ENCODE data around the gene ZNF550.
A peak's percentile ranks its signal among the peaks of the same experiment; 100 is the strongest.

Gene ZNF550

DNA sequence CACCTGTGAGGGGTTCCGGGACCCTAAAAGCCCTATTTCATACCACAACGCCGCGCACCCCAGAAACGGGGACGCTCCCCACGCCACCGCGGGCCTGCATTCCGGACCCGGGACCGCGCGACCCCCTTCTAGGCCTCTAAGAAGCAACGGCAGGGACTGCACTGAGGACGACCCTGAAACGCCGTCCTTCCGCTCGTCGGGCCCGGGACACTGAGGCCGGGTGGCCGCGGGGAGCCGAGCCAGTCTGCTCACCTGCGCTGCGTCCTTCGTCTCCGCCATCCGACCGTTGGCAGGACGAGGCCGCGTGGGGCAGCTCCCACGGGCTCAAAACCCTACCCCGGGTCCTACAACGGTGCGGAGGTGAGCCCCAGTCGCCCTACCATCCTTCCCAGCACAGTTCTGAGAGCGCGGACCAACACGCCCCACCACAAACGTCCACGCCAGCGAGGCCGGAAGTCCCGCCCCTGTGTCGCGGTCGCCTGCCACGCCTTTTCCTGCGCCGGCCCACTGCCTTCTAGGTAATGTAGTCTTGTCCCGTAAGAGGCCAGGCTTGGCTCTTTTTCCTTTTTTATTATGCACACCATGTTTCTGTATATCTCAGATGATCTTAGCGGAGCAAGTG, at the start of gene ZNF550:
ZNF550 (minus strand) TSS at position 460 of the 622 bp plus-strand sequence; CDS start at position 279, 181 bp downstream.
- peak; percentile 77 for DNase-seq

- DNase-seq = no peak
Measured at GRCh38 chr19:57606931-57607330, 47.3 kb upstream of the ZNF550 start.

GRCh38 chr19:57599761-57600383, 40.2 kb upstream of the ZNF550 start, which contains the start of gene ZNF530:
Gene ZNF530 (plus strand): TSS chr19:57599885. CDS start chr19:57604346, 4,461 bp downstream.
- DNase-seq = peak; percentile 72

- DNase-seq = no peak
Measured at GRCh38 chr19:57599377-57599760, 39.7 kb upstream of the ZNF550 start.

DNA sequence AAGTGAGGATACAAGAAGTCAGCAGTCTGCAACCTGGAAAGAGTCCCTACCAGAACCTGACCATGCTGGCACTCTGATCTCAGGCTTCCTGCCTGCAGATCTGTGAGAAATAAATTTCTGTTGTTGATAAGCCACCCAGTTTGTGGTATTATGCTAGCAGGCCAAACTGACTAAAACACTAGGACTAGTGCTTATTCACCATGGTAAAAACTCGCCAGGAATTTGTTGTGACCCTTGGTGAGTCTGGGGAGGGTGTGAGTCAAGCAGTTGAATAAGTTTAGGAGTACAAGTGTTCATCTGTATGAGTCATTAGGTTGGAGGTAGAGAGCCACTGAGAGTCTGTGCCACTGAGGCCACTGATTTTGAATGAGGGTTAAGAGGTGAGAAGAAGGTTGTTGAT, 27.9 kb upstream of the ZNF550 start:
- DNase-seq = no peak

DNA sequence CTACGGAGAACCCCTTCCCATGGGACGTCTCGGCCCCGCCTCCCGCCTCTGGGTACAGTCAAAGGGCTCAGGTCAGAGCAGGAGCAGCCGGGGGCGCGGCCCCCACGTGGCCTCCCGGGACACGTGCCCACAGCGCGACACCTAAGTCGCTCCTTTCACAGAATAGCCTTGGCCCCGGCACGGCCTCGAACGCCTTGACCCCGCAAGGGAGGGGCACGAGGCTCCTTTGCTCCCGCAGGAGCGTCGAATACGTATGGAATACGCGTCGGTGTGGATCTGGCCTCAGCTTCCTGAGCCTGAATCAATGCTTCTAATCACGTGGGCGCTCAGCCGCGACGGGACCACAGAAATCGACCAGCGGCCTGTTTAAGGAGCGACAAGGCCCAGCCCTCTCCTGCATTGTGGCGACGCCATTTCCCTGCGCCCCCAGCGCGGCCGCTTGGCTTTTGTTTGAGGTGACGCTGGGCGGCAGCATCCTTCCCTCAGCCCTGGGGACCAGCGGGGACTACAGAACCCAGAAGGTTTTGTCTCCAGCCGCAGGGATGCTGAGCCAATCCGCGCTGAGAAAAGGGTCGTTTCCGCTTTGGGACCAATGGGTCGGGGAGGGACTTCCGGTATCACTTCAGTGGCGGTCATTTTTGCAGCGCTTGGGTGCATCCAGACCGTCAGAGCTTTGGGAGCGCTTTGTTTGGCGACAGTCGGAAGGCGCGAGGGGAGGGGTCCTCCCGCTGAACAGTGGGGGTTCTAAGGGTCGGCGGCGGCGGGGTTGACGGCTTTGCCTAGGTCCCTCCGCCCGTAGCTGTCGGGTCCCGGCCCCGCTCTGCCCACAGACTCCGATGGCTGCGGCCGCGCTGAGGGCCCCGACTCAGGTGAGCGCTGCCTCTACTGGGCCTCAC, 24.1 kb upstream of the ZNF550 start, which contains the start of gene ZIK1:
ZIK1 (plus strand) TSS at position 625 of the 896 bp plus-strand sequence; CDS start at position 837, 212 bp downstream.
- DNase-seq = peak; percentile 88

- no peak for DNase-seq
Measured at GRCh38 chr19:57583104-57583520, 23.4 kb upstream of the ZNF550 start.

DNA sequence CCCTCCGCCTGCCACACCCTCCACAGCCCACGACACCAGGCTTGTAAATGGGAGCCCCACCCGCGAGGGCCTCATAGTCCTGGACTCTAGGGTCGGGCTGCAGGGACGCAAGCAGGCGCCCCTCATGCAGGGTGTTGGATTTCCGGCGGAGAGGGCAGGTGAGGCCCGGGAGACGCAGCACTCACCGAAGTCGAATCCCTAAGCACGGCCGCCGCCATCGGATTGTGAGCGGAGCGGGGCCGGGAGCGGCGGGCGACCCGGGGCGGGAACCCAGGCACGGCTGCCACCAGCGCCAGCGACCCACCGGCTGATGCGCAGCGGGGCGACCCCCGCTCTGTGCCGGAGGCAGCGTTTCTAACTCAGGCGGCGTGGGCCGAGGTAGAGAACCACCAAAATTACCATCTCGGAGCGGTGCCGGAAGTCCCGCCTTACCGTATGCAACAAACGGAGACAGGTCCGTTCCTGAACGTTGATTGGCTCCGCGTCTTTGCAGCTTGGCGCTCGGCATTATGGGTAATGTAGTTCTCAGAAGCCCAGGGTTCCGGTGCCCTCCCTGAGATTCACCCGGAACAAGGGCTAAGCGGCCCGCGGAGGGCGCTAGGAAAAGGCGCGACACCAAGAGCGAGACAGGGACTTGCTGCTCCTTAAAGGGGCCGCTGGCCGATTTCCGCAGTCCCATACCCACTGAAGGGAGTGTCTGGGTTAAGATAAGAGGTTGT, 19.0 kb upstream of the ZNF550 start, which contains the start of gene ZNF416:
ZNF416 (minus strand) TSS at position 425 of the 719 bp plus-strand sequence; CDS start at position 218, 207 bp downstream.
- peak; percentile 94 for DNase-seq

DNA sequence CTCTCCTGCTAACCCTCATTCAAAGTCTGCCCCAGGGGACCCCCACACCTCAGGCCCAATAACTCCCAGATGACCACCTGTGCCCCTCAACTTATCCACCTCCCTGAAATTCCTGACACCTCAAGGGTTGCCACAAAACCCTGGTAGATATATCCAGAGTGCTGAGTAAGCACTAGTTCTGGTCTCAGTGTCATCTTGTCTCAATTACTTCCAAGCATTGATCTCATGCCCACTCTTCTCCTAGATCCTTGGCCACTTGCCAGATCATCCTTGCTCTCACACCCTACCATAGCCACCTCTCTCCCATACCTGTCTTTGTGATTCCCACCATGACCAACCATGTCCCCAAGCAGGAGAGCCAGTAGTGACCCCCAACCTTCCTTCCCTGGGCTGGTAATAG, 17.0 kb upstream of the ZNF550 start:
- DNase-seq = no peak

- no peak for DNase-seq
Measured at GRCh38 chr19:57572415-57572947, 12.8 kb upstream of the ZNF550 start.

GRCh38 chr19:57570707-57571106, 11.0 kb upstream of the ZNF550 start:
- no peak for DNase-seq

DNA sequence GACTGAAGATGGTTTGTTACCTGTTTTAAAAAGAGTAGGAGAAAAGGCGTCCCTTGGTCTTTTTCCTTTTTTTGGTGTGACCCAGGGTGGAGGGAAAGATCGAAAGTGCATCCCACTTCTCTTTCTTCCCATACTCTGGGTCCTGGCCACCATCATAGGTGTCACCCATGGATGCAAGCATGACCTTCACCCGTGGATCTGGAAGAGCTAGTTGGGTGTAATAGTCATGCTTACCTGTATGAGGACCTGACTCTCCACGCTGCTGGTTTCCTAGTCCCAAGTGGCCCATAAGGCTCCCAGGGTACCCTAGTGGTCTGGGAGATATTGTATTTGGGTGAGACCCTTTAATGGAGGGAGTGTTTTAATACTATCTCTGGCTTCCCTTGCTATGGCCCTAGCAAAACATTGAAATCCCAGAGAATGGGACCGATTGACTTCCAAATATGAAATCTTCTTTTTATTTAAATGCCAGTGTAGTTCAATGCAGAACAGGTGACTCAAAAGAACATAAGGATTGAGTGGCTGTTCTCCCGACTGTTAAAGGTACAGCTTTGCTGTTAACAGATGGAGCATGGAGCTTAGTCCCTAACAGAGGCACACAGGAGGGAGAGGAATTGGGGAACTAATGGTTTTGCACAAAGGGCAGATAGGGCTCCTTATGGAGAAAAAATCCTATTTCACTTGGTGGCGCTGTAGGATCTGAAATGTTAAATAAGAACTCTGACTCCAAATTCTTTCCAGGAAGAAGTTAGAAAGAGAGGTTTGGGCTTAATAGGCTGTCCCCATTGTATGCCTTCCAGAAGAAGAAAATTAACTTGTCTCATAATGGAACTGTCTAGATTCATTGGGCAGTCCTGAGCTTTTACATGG, 7.0 kb upstream of the ZNF550 start:
- DNase-seq = no peak

GRCh38 chr19:57563547-57563946, 3.9 kb upstream of the ZNF550 start:
- no peak for DNase-seq

DNA sequence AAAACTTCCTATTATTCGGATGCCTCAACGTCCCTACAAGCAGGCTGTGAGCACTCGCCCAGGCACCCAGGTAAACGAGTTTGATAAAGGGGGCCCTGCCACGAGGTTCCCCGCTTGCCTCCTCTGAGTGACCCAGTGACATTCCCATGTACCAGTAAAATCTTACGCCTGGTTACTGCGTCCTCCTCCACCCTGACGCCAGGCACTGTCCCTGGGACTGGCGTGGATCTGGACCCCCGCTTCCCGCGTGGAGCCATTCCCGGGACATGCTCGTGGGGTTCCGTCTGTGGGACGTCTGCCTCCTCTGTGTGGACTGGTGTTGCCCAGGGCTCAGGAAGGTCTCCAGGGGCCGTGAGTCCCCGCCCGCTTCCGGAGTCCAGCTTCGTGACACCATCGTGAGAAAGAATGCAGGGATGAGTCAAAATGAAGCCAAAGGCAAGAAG, 407 bp upstream of the ZNF550 start:
- no peak for DNase-seq

GRCh38 chr19:57559008-57559403, 657 bp downstream of the ZNF550 start:
- DNase-seq = no peak

DNA sequence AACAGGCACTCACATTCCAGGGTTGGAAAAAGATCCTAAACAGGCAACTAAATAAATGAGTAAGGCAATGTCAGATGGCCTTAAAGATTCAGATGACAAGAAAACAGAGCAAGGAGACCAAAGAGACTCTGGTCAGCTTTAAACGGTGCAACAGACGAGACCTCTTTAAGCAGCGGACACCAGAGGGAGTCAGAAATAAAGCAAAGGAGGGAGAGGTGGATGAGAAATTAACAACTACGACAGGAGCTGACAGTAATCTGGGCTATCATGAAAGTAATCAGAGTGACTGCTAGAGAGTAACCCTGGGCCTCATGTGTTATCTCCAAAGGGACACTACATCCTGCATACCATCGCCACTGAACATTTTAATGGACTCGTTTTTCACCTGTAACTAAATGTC, 1.1 kb downstream of the ZNF550 start:
- no peak for DNase-seq

GRCh38 chr19:57557659-57558058, 2.0 kb downstream of the ZNF550 start:
- DNase-seq = no peak

DNA sequence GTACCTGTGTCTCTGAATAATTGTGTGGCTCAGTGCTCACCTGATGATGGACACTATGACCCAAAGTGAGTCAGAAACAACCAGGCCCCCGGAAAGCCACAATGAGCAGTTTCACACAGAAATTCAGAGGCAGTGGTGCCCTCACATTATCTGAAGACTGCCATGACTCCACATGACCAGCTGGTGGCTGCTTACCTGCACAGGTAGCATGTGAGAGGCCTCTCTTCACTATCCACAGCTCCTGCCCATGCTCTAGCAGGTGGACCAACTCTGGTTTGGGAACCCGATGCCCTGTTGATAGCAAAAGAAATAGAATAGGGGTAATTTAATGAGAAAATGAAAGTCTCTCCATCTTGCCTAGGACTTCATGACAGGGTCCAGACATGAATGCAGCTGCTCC, 7.2 kb downstream of the ZNF550 start:
- DNase-seq = no peak

GRCh38 chr19:57546513-57546912, 13.2 kb downstream of the ZNF550 start:
- no peak for DNase-seq

GRCh38 chr19:57537953-57538547, 21.6 kb downstream of the ZNF550 start:
- DNase-seq = no peak
